Liver (tissue), 9 donors: ENCODE measurements around the gene RGS4. TPM values are rescaled to one million over a fixed set of nuclear protein-coding genes. Genes with fewer than 3 reads are reported as not detected.

ENCODE experiments used
- DNase-seq: peaks from one replicate; pipeline ENCODE4 v3.0.0-alpha.2; 2017; ENCODE audit warnings: low spot score
- H3K27ac ChIP-seq, 2 donors: one replicate each; pipeline ENCODE4 v1.7.0; 2013; ENCODE audit warnings: inconsistent platforms in 2 of 2, low read length in 2 of 2, control low read depth in 1 of 2, low read depth in 1 of 2, mild to moderate bottlenecking in 1 of 2
- H3K27me3 ChIP-seq, 4 donors: one replicate each; pipeline versions ENCODE4 v1.6.1 to v1.7.0; 2013; ENCODE audit warnings: low read length in 3 of 4, inconsistent platforms in 1 of 4, mild to moderate bottlenecking in 1 of 4, moderate library complexity in 1 of 4; ENCODE audit not compliant: control insufficient read depth in 4 of 4, insufficient read depth in 4 of 4
- H3K36me3 ChIP-seq, 4 donors: one replicate each; pipeline versions ENCODE4 v1.6.1 to v1.7.0; 2013; ENCODE audit warnings: low read length in 3 of 4, mild to moderate bottlenecking in 3 of 4, low read depth in 1 of 4, moderate library complexity in 1 of 4; ENCODE audit not compliant: control insufficient read depth in 4 of 4, insufficient read depth in 3 of 4
- H3K4me1 ChIP-seq, 4 donors: one replicate each; pipeline versions ENCODE4 v1.6.1 to v1.7.0; 2013; ENCODE audit warnings: low read length in 3 of 4, mild to moderate bottlenecking in 3 of 4, moderate library complexity in 1 of 4; ENCODE audit not compliant: control insufficient read depth in 4 of 4, insufficient read depth in 4 of 4
- H3K4me3 ChIP-seq, 3 donors: one replicate each; pipeline versions ENCODE4 v1.6.1 to v1.7.0; 2013; ENCODE audit warnings: low read length in 3 of 3, control low read depth in 1 of 3, low read depth in 1 of 3, mild to moderate bottlenecking in 1 of 3
- H3K9ac ChIP-seq, 2 donors: one replicate each; pipeline ENCODE4 v1.7.0; 2013; ENCODE audit warnings: low read length in 2 of 2, mild to moderate bottlenecking in 2 of 2, moderate library complexity in 2 of 2, control low read depth in 1 of 2, low read depth in 1 of 2
- H3K9me3 ChIP-seq, 4 donors: one replicate each; pipeline versions ENCODE4 v1.6.1 to v1.7.0; 2013; ENCODE audit warnings: low read length in 3 of 4; ENCODE audit not compliant: control insufficient read depth in 4 of 4
- ATF3 ChIP-seq: IDR thresholded peaks from 2 replicates; pipeline ENCODE4 v1.6.1; 2016; ENCODE audit warnings: antibody characterized with exemption
- CTCF ChIP-seq: fragments of 150-350 bp; IDR thresholded peaks from 2 replicates; pipeline ENCODE4 v1.5.1; 2017; ENCODE audit warnings: improper control_type of control experiment, low read depth, low read length; ENCODE audit not compliant: missing input control
- EGR1 ChIP-seq, 2 donors: IDR thresholded peaks; 2 replicates each; pipeline ENCODE4 v1.6.1; 2016 to 2018; ENCODE audit warnings: antibody characterized with exemption in 2 of 2, low read depth in 2 of 2
- FOXA1 ChIP-seq: IDR thresholded peaks from 2 replicates; pipeline ENCODE4 v1.6.1; 2016; ENCODE audit warnings: antibody characterized with exemption
- FOXA2 ChIP-seq: IDR thresholded peaks from 2 replicates; pipeline ENCODE4 v1.6.1; 2016; ENCODE audit warnings: antibody characterized with exemption
- GABPA ChIP-seq, 2 donors: IDR thresholded peaks in 1 of 2; conservative IDR thresholded peaks in 1 of 2; 2 replicates each; pipeline ENCODE4 v1.6.1; 2016; ENCODE audit warnings: antibody characterized with exemption in 2 of 2, mild to moderate bottlenecking in 1 of 2, moderate library complexity in 1 of 2
- HNF4A ChIP-seq, 2 donors: conservative IDR thresholded peaks; 2 replicates each; pipeline ENCODE4 v1.6.1; 2016; ENCODE audit warnings: antibody characterized with exemption in 2 of 2, mild to moderate bottlenecking in 2 of 2
- HNF4G ChIP-seq: IDR thresholded peaks from 2 replicates; pipeline ENCODE4 v1.6.1; 2016; ENCODE audit warnings: antibody characterized with exemption
- JUND ChIP-seq, 2 donors: IDR thresholded peaks; 2 replicates each; pipeline ENCODE4 v1.6.1; 2016; ENCODE audit warnings: antibody characterized with exemption in 2 of 2
- MAX ChIP-seq: IDR thresholded peaks from 2 replicates; pipeline ENCODE4 v1.6.1; 2016; ENCODE audit warnings: antibody characterized with exemption
- NR2F2 ChIP-seq: IDR thresholded peaks from 2 replicates; pipeline ENCODE4 v1.6.1; 2016; ENCODE audit warnings: antibody characterized with exemption
- RAD21 ChIP-seq, 2 donors: IDR thresholded peaks; 2 replicates each; pipeline ENCODE4 v1.6.1; 2016; ENCODE audit warnings: antibody characterized with exemption in 2 of 2, mild to moderate bottlenecking in 2 of 2
- REST ChIP-seq: IDR thresholded peaks from 2 replicates; pipeline ENCODE4 v1.6.1; 2016; ENCODE audit warnings: antibody characterized with exemption, mild to moderate bottlenecking
- RXRA ChIP-seq, 2 donors: IDR thresholded peaks; 2 replicates each; pipeline ENCODE4 v1.6.1; 2017 to 2018; ENCODE audit warnings: antibody characterized with exemption in 2 of 2, mild to moderate bottlenecking in 1 of 2
- SP1 ChIP-seq: IDR thresholded peaks from 2 replicates; pipeline ENCODE4 v1.6.1; 2018; ENCODE audit warnings: antibody characterized with exemption, mild to moderate bottlenecking
- TAF1 ChIP-seq: conservative IDR thresholded peaks from 2 replicates; pipeline ENCODE4 v1.6.1; 2016; ENCODE audit warnings: antibody characterized with exemption, mild to moderate bottlenecking
- YY1 ChIP-seq: IDR thresholded peaks from 2 replicates; pipeline ENCODE4 v1.6.1; 2016; ENCODE audit warnings: antibody characterized with exemption, mild to moderate bottlenecking
- ZBTB33 ChIP-seq: IDR thresholded peaks from 2 replicates; pipeline ENCODE4 v1.6.1; 2016; ENCODE audit warnings: antibody characterized with exemption
- WGBS: extraction: QIAGEN DNeasy Blood & Tissue Kit; methylation state at CpG from one replicate; pipeline ENCODE4 v1.1.7; 2013; 5-methylcytosine and 5-hydroxymethylcytosine counted together
- polyA plus RNA-seq, 2 donors: library from polyadenylated mRNA; stranded (reverse) in 1 of 2; unstranded in 1 of 2; fragments of 200-250 nt in 1 of 2; fragments of >200 nt in 1 of 2; fragmentation: Nextera tagmentation in 1 of 2; extraction: Ambion mirVana in 1 of 2; gene quantifications; one replicate each; pipeline versions ENCODE4 v1.2.1 to v1.2.3, GENCODE V29; 2013 to 2015
- total RNA-seq, 2 donors: library from RNA; depleted of rRNA; stranded (reverse); fragments of >200 nt; gene quantifications; one replicate each; pipeline ENCODE4 v1.2.3, GENCODE V29; 2014
- donor health status: healthy.
- donor health status: healthy.
- donor health status: healthy.
- donor health status: healthy.
- donor health status: healthy.

Gene RGS4
- total and polyA plus RNA-seq, 4 donors: 0.37 to 1.4 (median 0.75) TPM

- Histone ChIP-seq H3K36me3 (no peaks in the 10 kb centered on the region), H3K27ac (no peak overlapping the region), H3K9ac (no peak overlapping the region), H3K27me3 (peaks cover 0 to 3% (median 0%) of the 10 kb centered on the region in 4 donors), H3K4me1 (no peaks in the 10 kb centered on the region), H3K4me3 (no peak overlapping the region), H3K9me3 (no peaks in the 10 kb centered on the region)
- WGBS: 79% methylated on average over 1 of the region's 1 CpG
- TF ChIP-seq CTCF (no peak), YY1 (no peak), HNF4G (no peak), RXRA (IDR thresholded peaks at IDR 0.05) (no peak), NR2F2 (no peak), FOXA2 (no peak), TAF1 (no peak), EGR1 (IDR thresholded peaks at IDR 0.05; ENCODE audit: low read depth in 2 of 2) (no peak), FOXA1 (no peak), JUND (IDR thresholded peaks at IDR 0.05) (no peak), HNF4A (conservative IDR thresholded peaks at IDR 0.05) (no peak), REST (no peak), GABPA (IDR thresholded peaks at IDR 0.05 in 1 of 2, conservative IDR thresholded peaks at IDR 0.05 in 1 of 2) (no peak), ZBTB33 (no peak), SP1 (no peak), RAD21 (IDR thresholded peaks at IDR 0.05) (no peak), ATF3 (no peak), MAX (no peak)
- no peak for DNase-seq
Measured at GRCh38 chr1:163095213-163095612, 26.1 kb downstream of the RGS4 start.
